Right atrium auricular region (tissue), 2 donors: Measurements from ENCODE around the gene C22orf39. TPM values are rescaled to one million over a fixed set of nuclear protein-coding genes. Genes with fewer than 3 reads are reported as not detected.

Experiments used
- DNase-seq: peaks from one replicate; pipeline ENCODE4 v3.0.0-alpha.2; 2019; ENCODE audit warnings: low spot score
- H3K27ac ChIP-seq, 2 donors: fragments of 200-600 bp; sonication (generic); 1 replicate in 1 of 2; 2 replicates in 1 of 2; pipeline ENCODE4 v1.5.1; 2016 to 2019
- H3K27me3 ChIP-seq, 2 donors: fragments of 200-600 bp; sonication (generic); one replicate each; pipeline versions ENCODE4 v1.5.1 to v1.6.0; 2017 to 2019
- H3K36me3 ChIP-seq: fragments of 200-600 bp; sonication (generic); one replicate; pipeline ENCODE4 v1.5.1; 2016
- H3K4me1 ChIP-seq, 2 donors: fragments of 200-600 bp; sonication (generic); one replicate each; pipeline versions ENCODE4 v1.5.1 to v1.6.0; 2017 to 2019
- H3K4me3 ChIP-seq, 2 donors: fragments of 200-600 bp; sonication (generic); 1 replicate in 1 of 2; 2 replicates in 1 of 2; pipeline ENCODE4 v1.5.1; 2017 to 2019; ENCODE audit warnings: mild to moderate bottlenecking in 1 of 2, moderate library complexity in 1 of 2
- H3K9me3 ChIP-seq, 2 donors: fragments of 200-600 bp; sonication (generic); one replicate each; pipeline ENCODE4 v1.5.1; 2019
- total RNA-seq, 2 donors: library from RNA; depleted of rRNA; stranded (reverse); fragments of >200 nt; gene quantifications; one replicate each; pipeline ENCODE4 v1.1.0, GENCODE V29; 2016
- TF ChIP-seq, protein P1 (sequence below), 2 donors: fragments of 200-600 bp; sonication (generic); IDR thresholded peaks; one replicate each; pipeline ENCODE4 v1.5.1; 2019; ENCODE audit warnings: antibody characterized with exemption in 2 of 2

Gene C22orf39
- total RNA-seq, 2 donors from 2014 or later: 61.0 to 68.7 TPM

DNA sequence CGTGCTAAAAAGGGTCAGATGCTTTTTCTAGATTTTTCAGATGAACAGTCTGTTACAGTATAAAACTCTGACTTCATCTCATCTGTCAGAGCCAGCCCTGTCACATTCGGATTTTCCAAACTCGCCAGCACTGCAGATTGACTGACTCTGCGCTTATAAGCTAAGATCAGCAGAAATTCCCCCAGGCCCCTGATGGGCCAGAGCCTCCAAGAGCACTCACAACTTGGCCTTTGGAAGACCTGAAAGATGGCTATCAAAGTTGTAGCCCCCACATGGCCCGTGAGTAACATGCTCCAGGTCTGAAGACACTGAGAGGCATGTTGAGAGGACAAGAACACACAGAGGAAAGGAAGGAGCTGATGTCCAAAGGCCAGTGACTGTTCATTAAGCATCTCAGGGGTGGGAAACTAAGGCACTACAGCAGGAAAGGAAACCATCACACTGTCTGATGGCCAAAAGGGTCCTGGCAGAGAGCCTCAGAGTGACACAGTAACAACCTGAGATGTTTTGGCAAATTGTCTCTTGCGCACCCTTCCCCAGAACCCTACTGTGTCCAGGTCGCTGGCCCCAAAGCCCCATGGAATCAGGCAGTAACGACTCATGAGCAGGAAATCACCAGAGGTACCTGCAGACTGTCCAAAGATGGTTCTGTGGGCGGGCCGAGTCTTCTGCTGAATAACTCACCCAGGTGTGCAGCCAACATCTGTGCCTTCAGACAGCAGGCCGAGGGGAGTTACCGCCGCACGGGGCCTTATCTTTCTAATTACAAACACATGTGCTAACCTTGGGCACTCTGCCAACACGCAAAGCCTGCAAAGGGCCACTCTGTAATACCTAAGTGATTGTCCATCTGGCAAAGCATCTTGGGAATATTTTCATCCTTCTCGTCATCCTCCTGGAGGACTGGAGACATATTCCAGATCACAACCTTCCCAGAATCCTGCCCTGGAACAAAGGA, 39.6 kb downstream of the C22orf39 start:
- Histone ChIP-seq H3K36me3 (peaks cover 47% of the 10 kb centered on the region), H3K4me3 (no peak overlapping the region), H3K27me3 (no peaks in the 10 kb centered on the region), H3K27ac (peak overlapping the region in 1 of 2 donors; percentile 12), H3K4me1 (peaks cover 0 to 32% of the 10 kb centered on the region in 2 donors), H3K9me3 (no peaks in the 10 kb centered on the region)
- DNase-seq: no peak
- TF ChIP-seq, protein P1, sequence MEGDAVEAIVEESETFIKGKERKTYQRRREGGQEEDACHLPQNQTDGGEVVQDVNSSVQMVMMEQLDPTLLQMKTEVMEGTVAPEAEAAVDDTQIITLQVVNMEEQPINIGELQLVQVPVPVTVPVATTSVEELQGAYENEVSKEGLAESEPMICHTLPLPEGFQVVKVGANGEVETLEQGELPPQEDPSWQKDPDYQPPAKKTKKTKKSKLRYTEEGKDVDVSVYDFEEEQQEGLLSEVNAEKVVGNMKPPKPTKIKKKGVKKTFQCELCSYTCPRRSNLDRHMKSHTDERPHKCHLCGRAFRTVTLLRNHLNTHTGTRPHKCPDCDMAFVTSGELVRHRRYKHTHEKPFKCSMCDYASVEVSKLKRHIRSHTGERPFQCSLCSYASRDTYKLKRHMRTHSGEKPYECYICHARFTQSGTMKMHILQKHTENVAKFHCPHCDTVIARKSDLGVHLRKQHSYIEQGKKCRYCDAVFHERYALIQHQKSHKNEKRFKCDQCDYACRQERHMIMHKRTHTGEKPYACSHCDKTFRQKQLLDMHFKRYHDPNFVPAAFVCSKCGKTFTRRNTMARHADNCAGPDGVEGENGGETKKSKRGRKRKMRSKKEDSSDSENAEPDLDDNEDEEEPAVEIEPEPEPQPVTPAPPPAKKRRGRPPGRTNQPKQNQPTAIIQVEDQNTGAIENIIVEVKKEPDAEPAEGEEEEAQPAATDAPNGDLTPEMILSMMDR (IDR thresholded peaks at IDR 0.05): no peak

GRCh38 chr22:19406846-19407245, 40.7 kb downstream of the C22orf39 start:
- TF ChIP-seq, protein P1 (IDR thresholded peaks at IDR 0.05): no peak
- H3K36me3 ChIP-seq: peaks cover 47% of the 10 kb centered on the region
- peaks cover 0 to 26% of the 10 kb centered on the region in 2 donors for H3K4me1 ChIP-seq
- no peak for DNase-seq
- no peak overlapping the region for H3K27ac ChIP-seq
- no peak overlapping the region for H3K4me3 ChIP-seq
- no peaks in the 10 kb centered on the region for H3K27me3 ChIP-seq
- H3K9me3 ChIP-seq: no peaks in the 10 kb centered on the region

GRCh38 chr22:19406281-19406811, 41.2 kb downstream of the C22orf39 start:
- TF ChIP-seq, protein P1 (IDR thresholded peaks at IDR 0.05): no peak
- DNase-seq: no peak
- Histone ChIP-seq H3K27ac (no peak overlapping the region), H3K9me3 (no peaks in the 10 kb centered on the region), H3K27me3 (no peaks in the 10 kb centered on the region), H3K4me1 (peaks cover 0 to 21% of the 10 kb centered on the region in 2 donors), H3K36me3 (peaks cover 52% of the 10 kb centered on the region), H3K4me3 (no peak overlapping the region)

DNA sequence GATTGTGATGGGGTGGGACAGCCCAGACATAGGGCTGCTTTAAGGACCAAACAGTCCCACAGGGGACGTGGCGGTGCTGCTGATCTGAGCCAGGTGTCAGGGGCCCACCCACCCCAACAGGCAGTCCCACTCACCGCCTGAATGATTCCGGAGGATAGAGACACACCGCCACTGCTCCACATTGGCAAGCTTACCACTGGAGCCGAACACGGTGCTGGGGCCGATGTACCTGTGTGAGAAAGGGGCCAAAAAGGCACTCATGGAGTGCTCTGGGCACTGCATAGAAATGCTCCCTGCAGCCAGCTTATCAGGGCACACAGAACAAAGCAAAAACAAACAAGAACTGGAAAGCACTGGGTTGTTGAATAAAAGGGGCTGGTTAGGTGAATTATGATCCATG, 41.9 kb downstream of the C22orf39 start:
- no peaks in the 10 kb centered on the region for H3K9me3 ChIP-seq
- peaks cover 0 to 16% of the 10 kb centered on the region in 2 donors for H3K4me1 ChIP-seq
- H3K36me3 ChIP-seq: peaks cover 53% of the 10 kb centered on the region
- no peak overlapping the region for H3K4me3 ChIP-seq
- TF ChIP-seq, protein P1 (IDR thresholded peaks at IDR 0.05): no peak
- H3K27ac ChIP-seq: no peak overlapping the region
- H3K27me3 ChIP-seq: no peaks in the 10 kb centered on the region
- no peak for DNase-seq

GRCh38 chr22:19405133-19405532, 42.4 kb downstream of the C22orf39 start:
- TF ChIP-seq, protein P1 (IDR thresholded peaks at IDR 0.05): no peak
- Histone ChIP-seq H3K27me3 (no peaks in the 10 kb centered on the region), H3K9me3 (no peaks in the 10 kb centered on the region), H3K4me3 (no peak overlapping the region), H3K36me3 (peaks cover 56% of the 10 kb centered on the region), H3K4me1 (peaks cover 0 to 16% of the 10 kb centered on the region in 2 donors), H3K27ac (no peak overlapping the region)
- no peak for DNase-seq
